ENCODE results near the gene ZNF512B. TPM values are rescaled to one million over a fixed set of nuclear protein-coding genes. Genes with fewer than 3 reads are reported as not detected.
"Not testable (repeated sequence)": the region's sequence is repeated elsewhere in the genome, so short reads cannot be mapped to it uniquely, and the experiment has no call there.

The ZNF512B gene
- polyA plus RNA-seq, 2 of the 4 experiments (the other 2 are of a cell fraction), result 2.1 to 16.8 TPM

GRCh38 chr20:63919130-63919529, 50.6 kb downstream of the ZNF512B start:
- Histone ChIP-seq H3K4me2 (no peak overlapping the region), H3K4me3 (no peak overlapping the region), H3K27ac (no peak overlapping the region), H3K4me1 (no peaks in the 10 kb centered on the region), H3K9me3 (no peaks in the 10 kb centered on the region)
- WGBS (ENCODE audit: missing lambda C conversion rate), result 90% methylated on average over 16 of the region's 19 CpGs
- FAIRE-seq, result no peak
- no peak for ATAC-seq
- no peak for TF ChIP-seq BHLHE40 (IDR thresholded peaks at IDR 0.05; ENCODE audit: low read depth, low read length)
- TF ChIP-seq E2F6 (IDR thresholded peaks at IDR 0.05; ENCODE audit: borderline replicate concordance, low read depth), result no peak
- TF ChIP-seq, protein P1, sequence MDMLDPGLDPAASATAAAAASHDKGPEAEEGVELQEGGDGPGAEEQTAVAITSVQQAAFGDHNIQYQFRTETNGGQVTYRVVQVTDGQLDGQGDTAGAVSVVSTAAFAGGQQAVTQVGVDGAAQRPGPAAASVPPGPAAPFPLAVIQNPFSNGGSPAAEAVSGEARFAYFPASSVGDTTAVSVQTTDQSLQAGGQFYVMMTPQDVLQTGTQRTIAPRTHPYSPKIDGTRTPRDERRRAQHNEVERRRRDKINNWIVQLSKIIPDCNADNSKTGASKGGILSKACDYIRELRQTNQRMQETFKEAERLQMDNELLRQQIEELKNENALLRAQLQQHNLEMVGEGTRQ (IDR thresholded peaks at IDR 0.05), result no peak
- TF ChIP-seq KDM1A (IDR thresholded peaks at IDR 0.05; ENCODE audit: low read depth), result no peak
- TF ChIP-seq RARB (CRISPR knock-in tag; IDR thresholded peaks at IDR 0.05), result no peak
- no peak for TF ChIP-seq RCOR1 (IDR thresholded peaks at IDR 0.05; ENCODE audit: low read depth, low read length)
- TF ChIP-seq JUN (IDR thresholded peaks at IDR 0.05), result no peak
- no peak for DNase-seq (ENCODE audit: low read depth in 1 of 2, low spot score in 1 of 2)
- CTCF ChIA-PET, result no interaction called here
- POLR2A ChIA-PET, result no interaction called here

DNA sequence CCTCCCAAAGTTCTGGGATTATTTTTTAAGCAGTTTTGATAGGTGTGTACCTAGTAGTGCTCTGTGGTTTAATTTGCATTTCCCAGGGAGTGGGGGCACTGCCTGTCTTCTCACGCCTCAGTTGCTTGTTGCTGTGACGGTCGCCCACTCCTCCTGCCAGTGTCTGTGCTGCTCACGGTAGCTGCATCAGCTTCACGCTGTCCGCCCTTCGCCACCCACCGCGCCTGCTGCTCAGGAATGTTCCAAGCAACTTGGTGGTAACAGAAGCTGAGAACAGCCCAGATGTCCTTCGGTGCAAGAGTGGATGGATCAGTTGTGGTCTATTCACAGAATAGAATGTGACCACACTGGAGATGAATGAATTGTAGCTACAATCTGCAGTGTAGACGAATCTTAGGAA, 51.9 kb downstream of the ZNF512B start:
- no peaks in the 10 kb centered on the region for H3K9me3 ChIP-seq
- ChIA-PET CTCF (interaction anchor here (0.8 to 1.9 kb wide), 3 partner anchors 10 to 56 kb away, joined by 3 to 9 read pairs (median 3); no protein-coding TSS in a partner anchor), POLR2A (no interaction called here)
- H3K4me3 ChIP-seq, result no peak overlapping the region
- DNase-seq (ENCODE audit: low read depth in 1 of 2, low spot score in 1 of 2) (no peak), ATAC-seq (no peak), FAIRE-seq (no peak)
- H3K27ac ChIP-seq, result no peak overlapping the region
- no peaks in the 10 kb centered on the region for H3K4me1 ChIP-seq
- TF ChIP-seq RCOR1 (IDR thresholded peaks at IDR 0.05; ENCODE audit: low read depth, low read length) (no peak), SMC3 (IDR thresholded peaks at IDR 0.05) (no peak), ZNF302 (CRISPR knock-in tag; IDR thresholded peaks at IDR 0.05) (no peak), HEYL (CRISPR knock-in tag; IDR thresholded peaks at IDR 0.05) (no peak), NFE2L2 (conservative IDR thresholded peaks at IDR 0.05; ENCODE audit: low read length) (no peak)
- WGBS (ENCODE audit: missing lambda C conversion rate), result 92% methylated on average over 11 of the region's 11 CpGs
- no peak overlapping the region for H3K4me2 ChIP-seq

DNA sequence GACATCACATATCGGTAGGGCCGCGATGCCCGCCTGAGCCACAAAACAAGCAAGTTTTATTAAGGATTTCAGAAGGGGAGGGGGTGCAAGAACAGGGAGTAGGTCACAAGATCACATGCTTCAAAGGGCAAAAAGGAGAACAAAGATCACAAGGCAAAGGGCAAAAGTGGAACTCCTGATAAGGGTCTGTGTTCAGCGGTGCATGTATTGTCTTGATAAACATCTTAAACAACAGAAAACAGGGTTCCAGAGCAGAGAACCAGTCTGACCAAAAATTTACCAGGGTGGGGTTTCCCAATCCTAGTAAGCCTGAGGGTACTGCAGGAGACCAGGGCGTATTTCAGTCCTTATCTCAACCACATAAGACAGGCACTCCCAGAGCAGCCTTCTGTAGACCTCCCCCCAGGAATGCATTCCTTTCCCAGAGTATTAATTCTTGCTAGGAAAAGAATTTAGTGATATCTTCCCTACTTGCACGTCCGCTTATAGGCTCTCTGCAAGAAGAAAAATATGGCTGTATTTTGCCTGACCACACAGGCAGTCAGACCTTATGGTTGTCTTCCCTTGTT, 53.3 kb downstream of the ZNF512B start:
- ATAC-seq; POLR2A ChIA-PET; H3K27ac ChIP-seq; DNase-seq (ENCODE audit: low read depth in 1 of 2, low spot score in 1 of 2); FAIRE-seq; H3K4me2 ChIP-seq; H3K4me1 ChIP-seq; H3K9me3 ChIP-seq; H3K4me3 ChIP-seq: not testable (repeated sequence)
- CTCF ChIA-PET, result interaction anchor here (1.0 to 2.4 kb wide), 3 partner anchors 10 to 64 kb away, joined by 3 to 5 read pairs (median 3); no protein-coding TSS in a partner anchor
- 94% methylated on average over 8 of the region's 8 CpGs for WGBS (ENCODE audit: missing lambda C conversion rate)

DNA sequence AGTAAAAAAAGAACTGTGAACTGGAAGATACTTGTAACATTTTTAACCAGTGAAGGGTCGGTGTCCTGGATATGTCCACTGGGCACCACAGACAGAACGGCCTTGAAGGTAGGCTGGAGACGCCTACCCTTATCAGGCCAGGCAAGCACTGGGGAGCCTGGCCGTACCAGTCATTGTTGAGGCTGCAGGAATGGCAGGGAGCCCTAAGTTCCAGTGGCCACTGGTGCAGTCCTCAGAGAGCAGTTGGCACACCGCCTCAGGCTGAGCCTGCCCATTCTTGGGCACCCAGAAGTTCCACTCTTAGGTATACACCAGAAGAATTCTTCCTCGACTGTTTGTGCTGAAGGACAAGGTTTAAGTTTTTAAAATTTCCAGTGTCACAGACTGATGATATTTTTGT, 54.3 kb downstream of the ZNF512B start:
- WGBS (ENCODE audit: missing lambda C conversion rate), result 92% methylated on average over 6 of the region's 6 CpGs
- no peak for DNase-seq (ENCODE audit: low read depth in 1 of 2, low spot score in 1 of 2)
- H3K27ac ChIP-seq, result no peak overlapping the region
- no peak overlapping the region for H3K4me2 ChIP-seq
- H3K4me3 ChIP-seq, result no peak overlapping the region
- ChIA-PET CTCF (interaction anchor here (1.0 to 2.5 kb wide), 4 partner anchors 11 to 65 kb away, joined by 3 to 10 read pairs (median 4); no protein-coding TSS in a partner anchor), POLR2A (no interaction called here)
- TF ChIP-seq CHD2 (IDR thresholded peaks at IDR 0.05; ENCODE audit: low read length, partially characterized antibody) (no peak), POLR2A (IDR thresholded peaks at IDR 0.05; ENCODE audit: low read length) (no peak), NR3C1 (IDR thresholded peaks at IDR 0.05) (no peak), ZNF302 (CRISPR knock-in tag; IDR thresholded peaks at IDR 0.05) (no peak), NPAS2 (CRISPR knock-in tag; IDR thresholded peaks at IDR 0.05; ENCODE audit: borderline replicate concordance) (no peak), HEYL (CRISPR knock-in tag; IDR thresholded peaks at IDR 0.05) (no peak), EHMT2 (IDR thresholded peaks at IDR 0.05; ENCODE audit: low read depth) (no peak), POLR2AphosphoS2 (conservative IDR thresholded peaks at IDR 0.05; ENCODE audit: low read length) (no peak), REST (IDR thresholded peaks at IDR 0.05) (no peak), ATOH8 (CRISPR knock-in tag; IDR thresholded peaks at IDR 0.05; ENCODE audit: low read depth) (no peak), EHF (CRISPR knock-in tag; IDR thresholded peaks at IDR 0.05) (no peak), EP300 (IDR thresholded peaks at IDR 0.05) (no peak)
- no peak for ATAC-seq
- no peaks in the 10 kb centered on the region for H3K4me1 ChIP-seq
- H3K9me3 ChIP-seq, result no peaks in the 10 kb centered on the region
- FAIRE-seq, result no peak

All from A549 (cell line).